ENCODE data around the gene L3MBTL1.

L3MBTL1 gene

DNA sequence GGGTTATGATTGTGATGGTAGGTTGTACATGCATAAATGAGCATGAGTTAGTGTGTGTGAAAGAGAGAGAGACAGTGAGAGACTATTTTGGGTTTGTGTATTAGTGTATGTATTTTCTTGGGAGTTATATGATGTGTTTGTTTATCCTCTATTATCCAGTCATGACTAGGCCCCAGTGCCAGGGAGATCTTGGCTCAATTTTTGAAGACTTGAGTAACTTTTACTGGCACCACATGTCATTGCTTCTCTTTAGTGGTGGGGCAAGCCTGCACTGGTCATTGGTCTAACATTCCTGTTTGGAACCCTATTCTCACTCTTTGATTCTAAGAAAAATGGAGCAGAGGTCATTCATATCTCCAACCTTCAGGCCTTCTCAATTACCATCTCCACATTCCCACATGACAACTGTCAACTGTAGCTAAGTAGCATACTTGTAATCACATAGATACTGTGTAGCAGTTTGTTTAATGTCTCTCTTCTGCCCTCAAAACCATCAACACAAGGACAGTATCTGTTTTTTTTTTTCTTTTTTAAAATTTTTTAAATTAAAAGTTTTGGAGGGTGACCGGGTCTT is 8.8 kb downstream of the L3MBTL1 start:
- DNase-seq (ENCODE audit: low read depth), result peak; percentile 7
- no peak for TF ChIP-seq CTCF (conservative IDR thresholded peaks at IDR 0.05; ENCODE audit: low read length)
- no peak overlapping the region for H3K4me3 ChIP-seq (ENCODE audit: low read length)

GRCh38 chr20:43520074-43520630 is 12.7 kb downstream of the L3MBTL1 start:
- H3K4me3 ChIP-seq (ENCODE audit: low read length), result no peak overlapping the region
- TF ChIP-seq CTCF (conservative IDR thresholded peaks at IDR 0.05; ENCODE audit: low read length), result no peak
- DNase-seq (ENCODE audit: low read depth), result no peak

DNA sequence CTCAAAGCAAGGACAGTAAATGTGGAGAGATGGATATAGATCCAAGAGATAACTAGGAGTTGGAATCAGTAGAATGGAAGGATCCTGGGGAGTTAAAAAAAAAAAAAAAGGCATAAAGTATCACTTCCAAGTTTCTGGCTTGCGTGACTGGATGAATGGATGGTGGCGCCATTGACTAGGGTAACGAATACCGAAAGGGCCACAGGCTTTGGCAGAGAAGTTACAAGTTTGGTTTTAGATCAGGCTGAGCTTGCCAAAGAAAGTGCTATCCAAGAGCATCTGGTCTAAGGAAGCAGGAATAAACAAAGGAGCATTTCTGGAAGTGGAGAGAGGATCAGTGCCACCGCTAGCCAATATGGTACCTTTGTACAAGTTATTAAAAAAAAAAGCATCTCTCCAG is 17.5 kb downstream of the L3MBTL1 start:
- no peak for DNase-seq (ENCODE audit: low read depth)
- TF ChIP-seq CTCF (conservative IDR thresholded peaks at IDR 0.05; ENCODE audit: low read length), result no peak

GRCh38 chr20:43528258-43528875 is 20.9 kb downstream of the L3MBTL1 start:
- no peak for DNase-seq (ENCODE audit: low read depth)
- H3K4me3 ChIP-seq (ENCODE audit: low read length), result no peak overlapping the region
- no peak for TF ChIP-seq CTCF (conservative IDR thresholded peaks at IDR 0.05; ENCODE audit: low read length)

More for the DNA sequence above, 17.5 kb downstream of the L3MBTL1 start:
- H3K4me3 ChIP-seq (ENCODE audit: low read length), result no peak overlapping the region

DNA sequence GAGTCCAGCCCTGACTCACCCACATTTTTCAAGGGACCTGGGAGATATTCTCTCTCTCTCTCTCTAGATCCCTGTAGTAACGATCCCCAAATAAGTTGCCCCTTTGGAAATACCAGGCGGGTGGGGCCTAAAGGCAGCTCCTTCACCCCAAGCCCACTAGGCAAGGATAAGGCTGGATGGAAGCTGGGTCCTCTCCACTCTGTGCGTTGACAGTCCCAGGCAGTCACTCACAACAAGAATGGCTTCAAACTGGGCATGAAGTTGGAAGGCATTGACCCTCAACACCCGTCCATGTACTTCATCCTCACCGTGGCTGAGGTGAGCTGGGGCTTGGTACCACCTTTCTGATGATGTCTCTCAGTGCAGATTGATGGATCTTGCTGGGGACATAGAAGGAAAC is 21.6 kb downstream of the L3MBTL1 start:
- no peak for TF ChIP-seq CTCF (conservative IDR thresholded peaks at IDR 0.05; ENCODE audit: low read length)
- no peak for DNase-seq (ENCODE audit: low read depth)
- H3K4me3 ChIP-seq (ENCODE audit: low read length), result no peak overlapping the region

DNA sequence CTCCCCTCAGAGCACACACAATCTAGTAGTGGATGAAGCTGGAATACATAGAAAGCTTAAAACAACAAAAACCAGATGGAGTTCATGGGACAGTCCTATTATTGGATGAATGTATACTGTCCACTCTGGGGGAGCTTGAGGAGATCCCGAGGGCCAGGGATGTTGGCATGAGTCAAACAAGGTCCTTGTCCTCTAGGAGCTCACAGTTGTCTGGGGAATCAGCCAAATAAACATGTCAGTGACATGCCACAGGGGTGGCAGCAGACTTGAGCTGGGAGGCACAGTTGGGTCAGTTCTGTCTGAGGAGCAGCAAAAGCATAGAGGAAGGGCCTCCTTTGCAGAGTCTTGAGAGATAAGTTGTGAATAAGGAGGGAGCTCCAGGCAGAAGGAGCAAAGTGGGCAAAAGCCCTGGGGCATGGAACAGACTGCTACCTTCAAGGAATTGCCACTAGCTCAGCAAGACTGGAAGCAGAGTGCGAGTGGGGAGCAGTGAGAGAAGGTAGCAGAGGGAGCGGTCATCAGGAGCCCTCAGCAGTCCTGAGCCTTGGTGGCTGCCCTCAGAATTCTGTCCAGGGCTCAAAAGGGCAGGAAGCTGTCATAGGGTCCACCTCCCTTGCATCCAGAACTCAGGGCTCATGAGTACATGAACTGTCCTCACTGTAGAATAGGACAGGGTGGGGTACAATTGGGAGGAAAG is 22.1 kb downstream of the L3MBTL1 start:
- DNase-seq (ENCODE audit: low read depth), result no peak
- TF ChIP-seq CTCF (conservative IDR thresholded peaks at IDR 0.05; ENCODE audit: low read length), result no peak
- no peak overlapping the region for H3K4me3 ChIP-seq (ENCODE audit: low read length)
